Trophoblast cell (in vitro differentiated cells and primary cell): Measurements from ENCODE around the gene DYNC2H1.

Source experiments
- DNase-seq, 2 donors: peaks; one replicate each; pipeline ENCODE4 v3.0.0-alpha.2; 2016
- H2AFZ ChIP-seq: 2 replicates; pipeline ENCODE4 v1.6.1; 2013; ENCODE audit warnings: low read length, moderate library complexity, mild to moderate bottlenecking; ENCODE audit not compliant: insufficient read depth, poor library complexity
- H2AK5ac ChIP-seq: 2 replicates; pipeline ENCODE4 v1.6.1; 2013; ENCODE audit warnings: mild to moderate bottlenecking, low read length
- H2BK120ac ChIP-seq: 2 replicates; pipeline ENCODE4 v1.6.1; 2013; ENCODE audit warnings: low read length, mild to moderate bottlenecking, moderate library complexity; ENCODE audit not compliant: insufficient read depth, poor library complexity
- H2BK12ac ChIP-seq: 2 replicates; pipeline ENCODE4 v1.6.1; 2013; ENCODE audit warnings: mild to moderate bottlenecking, low read length, moderate library complexity
- H2BK5ac ChIP-seq: 2 replicates; pipeline ENCODE4 v1.6.1; 2013; ENCODE audit warnings: low read length, low read depth, moderate library complexity, mild to moderate bottlenecking; ENCODE audit not compliant: poor library complexity
- H3K14ac ChIP-seq: 2 replicates; pipeline ENCODE4 v1.6.1; 2013; ENCODE audit warnings: mild to moderate bottlenecking, low read length
- H3K18ac ChIP-seq: 2 replicates; pipeline ENCODE4 v1.6.1; 2013; ENCODE audit warnings: mild to moderate bottlenecking, low read length
- H3K23ac ChIP-seq: 2 replicates; pipeline ENCODE4 v1.6.1; 2013; ENCODE audit warnings: low read length
- H3K27ac ChIP-seq: 2 replicates; pipeline ENCODE4 v1.5.1; 2013; ENCODE audit warnings: low read depth, mild to moderate bottlenecking, inconsistent platforms, low read length, moderate library complexity
- H3K27me3 ChIP-seq: 2 replicates; pipeline ENCODE4 v1.6.1; 2013; ENCODE audit warnings: inconsistent platforms, mild to moderate bottlenecking, low read length, moderate library complexity; ENCODE audit not compliant: insufficient read depth
- H3K36me3 ChIP-seq, 2 experiments: 1 replicate in 1 of 2; 2 replicates in 1 of 2; pipeline ENCODE4 v1.6.1; 2013; ENCODE audit warnings: low read length in 2 of 2, mild to moderate bottlenecking in 2 of 2, moderate library complexity in 1 of 2; ENCODE audit not compliant: insufficient read depth in 2 of 2, control insufficient read depth in 1 of 2
- H3K4ac ChIP-seq: 2 replicates; pipeline ENCODE4 v1.6.1; 2013; ENCODE audit warnings: low read depth, mild to moderate bottlenecking, low read length, moderate library complexity
- H3K4me1 ChIP-seq, 2 experiments: 1 replicate in 1 of 2; 2 replicates in 1 of 2; pipeline ENCODE4 v1.6.1; 2013; ENCODE audit warnings: low read length in 2 of 2, mild to moderate bottlenecking in 2 of 2, moderate library complexity in 1 of 2; ENCODE audit not compliant: insufficient read depth in 2 of 2, control insufficient read depth in 1 of 2
- H3K4me2 ChIP-seq: 2 replicates; pipeline ENCODE4 v1.6.1; 2013; ENCODE audit warnings: inconsistent platforms, mild to moderate bottlenecking, low read length, moderate library complexity
- H3K4me3 ChIP-seq: 2 replicates; pipeline ENCODE4 v1.5.1; 2013; ENCODE audit warnings: mild to moderate bottlenecking, low read depth, low read length, inconsistent platforms
- H3K79me1 ChIP-seq: one replicate; pipeline ENCODE4 v1.6.1; 2013; ENCODE audit warnings: low read length
- H3K79me2 ChIP-seq: 2 replicates; pipeline ENCODE4 v1.6.1; 2013; ENCODE audit warnings: low read length, mild to moderate bottlenecking; ENCODE audit not compliant: control insufficient read depth, insufficient read depth, poor library complexity
- H3K9ac ChIP-seq: 2 replicates; pipeline ENCODE4 v1.6.1; 2013; ENCODE audit warnings: mild to moderate bottlenecking, low read length
- H3K9me3 ChIP-seq: 2 replicates; pipeline ENCODE4 v1.6.1; 2013; ENCODE audit warnings: low read depth, mild to moderate bottlenecking, control low read depth, inconsistent platforms, low read length; ENCODE audit not compliant: insufficient read depth
- H4K12ac ChIP-seq: 2 replicates; pipeline ENCODE4 v1.6.1; 2013; ENCODE audit warnings: low read depth, mild to moderate bottlenecking, low read length, moderate library complexity
- H4K8ac ChIP-seq: 2 replicates; pipeline ENCODE4 v1.6.1; 2013; ENCODE audit warnings: low read depth, mild to moderate bottlenecking, low read length, moderate library complexity
- H4K91ac ChIP-seq: one replicate; pipeline ENCODE4 v1.6.1; 2013; ENCODE audit warnings: low read depth, mild to moderate bottlenecking, low read length, moderate library complexity
- WGBS: extraction: QIAGEN DNeasy Blood & Tissue Kit; methylation state at CpG from one replicate; pipeline ENCODE4 v1.1.7; 2013; ENCODE audit warnings: missing lambda C conversion rate; ENCODE audit not compliant: insufficient read length, insufficient coverage; ENCODE audit errors: extremely low coverage; 5-methylcytosine and 5-hydroxymethylcytosine counted together

DYNC2H1 gene

DNA sequence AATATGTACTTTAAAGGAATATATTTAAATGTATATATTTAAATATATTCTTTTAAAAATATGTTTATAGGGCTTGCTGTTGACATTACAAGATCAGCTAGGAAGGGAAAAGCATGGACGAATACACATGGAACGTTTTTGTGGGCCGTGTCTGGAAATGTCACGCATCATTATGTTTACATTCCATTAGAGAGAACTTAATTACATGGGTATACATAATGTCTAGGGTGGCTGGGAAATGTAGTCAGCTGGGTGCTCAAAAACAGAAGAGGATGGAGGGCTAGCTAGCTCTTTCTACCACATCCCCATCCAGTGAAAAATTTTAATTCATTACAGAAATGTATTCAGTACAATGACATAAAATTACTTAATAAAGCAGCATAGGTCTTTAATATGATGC lies 371.2 kb downstream of the DYNC2H1 start:
- no peak overlapping the region for H2BK120ac ChIP-seq
- H3K4me1 ChIP-seq: no peaks in the 10 kb centered on the region
- H2BK12ac ChIP-seq: no peak overlapping the region
- H3K79me2 ChIP-seq: no peaks in the 10 kb centered on the region
- H3K4me3 ChIP-seq: no peak overlapping the region
- H3K9me3 ChIP-seq: no peaks in the 10 kb centered on the region
- no peak overlapping the region for H2BK5ac ChIP-seq
- no CpG with 5 or more reads among the region's 4 CpGs for WGBS
- H3K14ac ChIP-seq: no peak overlapping the region
- H3K4ac ChIP-seq: no peak overlapping the region
- H2AFZ ChIP-seq: no peak overlapping the region
- no peak overlapping the region for H3K9ac ChIP-seq
- H3K18ac ChIP-seq: no peak overlapping the region
- no peak overlapping the region for H3K23ac ChIP-seq
- H3K27me3 ChIP-seq: no peaks in the 10 kb centered on the region
- H3K4me2 ChIP-seq: no peak overlapping the region
- DNase-seq: no peak
- H4K8ac ChIP-seq: no peak overlapping the region
- H4K91ac ChIP-seq: no peak overlapping the region
- H2AK5ac ChIP-seq: no peak overlapping the region
- H4K12ac ChIP-seq: no peak overlapping the region
- no peak overlapping the region for H3K27ac ChIP-seq
- H3K79me1 ChIP-seq: no peaks in the 10 kb centered on the region
- H3K36me3 ChIP-seq: no peaks in the 10 kb centered on the region

DNA sequence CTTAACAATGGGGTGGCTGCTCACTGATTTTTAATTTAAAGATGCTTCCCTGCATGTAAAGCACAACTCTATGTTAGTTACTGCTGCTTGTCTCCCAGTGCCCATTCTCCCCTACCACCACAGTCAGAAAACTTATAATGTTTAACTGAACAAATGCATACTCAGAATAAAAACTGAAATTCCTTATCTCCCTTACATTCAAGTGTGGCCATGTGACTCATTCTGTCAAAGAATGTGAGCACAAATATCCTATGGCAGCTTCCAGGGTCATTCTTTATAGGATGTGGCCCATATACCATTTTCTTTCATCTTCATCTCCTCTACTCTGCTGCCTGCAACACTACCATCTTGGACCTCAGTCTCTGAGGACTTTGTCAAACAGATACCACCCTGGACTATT lies 374.8 kb downstream of the DYNC2H1 start:
- Histone ChIP-seq H3K4me3 (no peak overlapping the region), H4K91ac (no peak overlapping the region), H3K23ac (no peak overlapping the region), H2AK5ac (no peak overlapping the region), H3K9ac (no peak overlapping the region), H4K8ac (no peak overlapping the region), H3K4me1 (no peaks in the 10 kb centered on the region), H4K12ac (no peak overlapping the region), H3K4ac (no peak overlapping the region), H3K9me3 (no peaks in the 10 kb centered on the region), H3K79me1 (no peaks in the 10 kb centered on the region), H3K18ac (no peak overlapping the region), H3K36me3 (peaks cover 0 to 2% of the 10 kb centered on the region in 2 experiments), H3K14ac (no peak overlapping the region), H2BK12ac (no peak overlapping the region), H3K27me3 (no peaks in the 10 kb centered on the region), H2BK5ac (no peak overlapping the region), H3K79me2 (no peaks in the 10 kb centered on the region), H3K4me2 (no peak overlapping the region), H2BK120ac (no peak overlapping the region), H3K27ac (no peak overlapping the region), H2AFZ (no peak overlapping the region)
- no peak for DNase-seq

DNA sequence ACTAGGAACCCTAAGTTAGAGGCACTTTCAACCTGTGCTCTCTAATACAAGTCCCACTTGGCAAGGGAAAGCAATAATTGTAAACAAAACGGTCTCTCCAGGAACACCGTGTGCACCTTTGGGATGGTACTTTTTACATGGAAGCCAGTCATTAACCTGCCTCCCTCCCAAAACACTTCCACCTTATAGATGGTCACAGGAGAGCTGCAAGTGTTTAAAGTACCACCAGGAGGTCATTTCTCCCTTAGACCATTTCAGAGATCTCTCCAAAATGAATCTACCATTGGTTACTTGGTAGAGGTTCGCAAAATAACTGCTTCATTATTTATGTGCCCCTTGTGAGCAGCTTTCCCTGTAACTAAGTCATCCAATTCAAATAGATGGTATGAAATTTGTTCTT lies 375.3 kb downstream of the DYNC2H1 start:
- WGBS: no CpG with 5 or more reads among the region's 3 CpGs
- H3K23ac ChIP-seq: no peak overlapping the region
- H3K27me3 ChIP-seq: no peaks in the 10 kb centered on the region
- H4K12ac ChIP-seq: no peak overlapping the region
- H4K8ac ChIP-seq: no peak overlapping the region
- H3K27ac ChIP-seq: no peak overlapping the region
- no peaks in the 10 kb centered on the region for H3K79me2 ChIP-seq
- no peak overlapping the region for H2AFZ ChIP-seq
- no peak overlapping the region for H2BK5ac ChIP-seq
- no peaks in the 10 kb centered on the region for H3K4me1 ChIP-seq
- no peak overlapping the region for H3K4me3 ChIP-seq
- no peak for DNase-seq
- H3K18ac ChIP-seq: no peak overlapping the region
- H3K14ac ChIP-seq: no peak overlapping the region
- no peak overlapping the region for H4K91ac ChIP-seq
- H3K9me3 ChIP-seq: no peaks in the 10 kb centered on the region
- no peak overlapping the region for H3K4ac ChIP-seq
- H2BK12ac ChIP-seq: no peak overlapping the region
- H3K36me3 ChIP-seq: peaks cover 0 to 2% of the 10 kb centered on the region in 2 experiments
- no peak overlapping the region for H2AK5ac ChIP-seq
- H3K9ac ChIP-seq: no peak overlapping the region
- H2BK120ac ChIP-seq: no peak overlapping the region
- no peaks in the 10 kb centered on the region for H3K79me1 ChIP-seq
- H3K4me2 ChIP-seq: no peak overlapping the region

DNA sequence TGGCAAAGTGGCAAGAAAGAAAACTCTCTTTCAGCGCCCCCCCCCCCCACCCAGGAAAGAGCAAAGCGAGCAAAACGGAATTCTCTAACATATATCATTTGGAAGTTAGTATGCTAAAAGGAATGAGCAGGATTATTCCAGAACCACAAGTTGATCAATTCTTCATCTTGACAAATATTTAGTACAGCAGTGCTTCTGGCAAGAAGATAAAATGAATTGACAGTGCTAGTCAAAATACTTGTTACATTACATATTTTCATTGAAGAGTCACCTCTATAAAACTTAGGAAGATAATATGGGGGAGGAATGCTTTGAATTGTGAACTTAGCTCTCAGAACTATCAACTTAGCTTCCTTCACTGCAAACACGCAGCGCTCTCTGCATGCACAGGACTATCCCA lies 377.4 kb downstream of the DYNC2H1 start:
- Histone ChIP-seq H3K27me3 (no peaks in the 10 kb centered on the region), H2BK120ac (no peak overlapping the region), H3K18ac (no peak overlapping the region), H3K79me1 (peaks cover under 1% of the 10 kb centered on the region), H3K79me2 (no peaks in the 10 kb centered on the region), H3K4ac (no peak overlapping the region), H3K4me3 (no peak overlapping the region), H4K91ac (no peak overlapping the region), H3K23ac (no peak overlapping the region), H3K27ac (no peak overlapping the region), H2AFZ (no peak overlapping the region), H2BK12ac (no peak overlapping the region), H3K36me3 (peaks cover 0 to 2% of the 10 kb centered on the region in 2 experiments), H3K4me1 (peaks cover under 1 to 2% of the 10 kb centered on the region in 2 experiments), H3K9me3 (no peaks in the 10 kb centered on the region), H3K14ac (no peak overlapping the region), H2AK5ac (no peak overlapping the region), H2BK5ac (no peak overlapping the region), H3K4me2 (no peak overlapping the region), H4K12ac (no peak overlapping the region), H4K8ac (no peak overlapping the region), H3K9ac (no peak overlapping the region)
- peak in 1 of 2 donors; percentile 40 for DNase-seq
- WGBS: no CpG with 5 or more reads among the region's 5 CpGs
